HEK293T (cell line): ENCODE data around the gene SLC16A4.

Experiments used
- BHLHE40 ChIP-seq: fragments of 450-650 bp; IDR thresholded peaks from 2 replicates; pipeline ENCODE4 v1.6.1; 2016; ENCODE audit warnings: mild to moderate bottlenecking, moderate library complexity, borderline replicate concordance
- FOXK2 ChIP-seq: fragments of 450-650 bp; IDR thresholded peaks from 2 replicates; pipeline ENCODE4 v1.6.1; 2016; ENCODE audit warnings: mild to moderate bottlenecking
- FOXM1 ChIP-seq: fragments of 450-650 bp; IDR thresholded peaks from 2 replicates; pipeline ENCODE4 v1.6.1; 2017; ENCODE audit warnings: mild to moderate bottlenecking, borderline replicate concordance
- SP1 ChIP-seq: fragments of 450-650 bp; IDR thresholded peaks from 2 replicates; pipeline ENCODE4 v1.6.1; 2017

DNA sequence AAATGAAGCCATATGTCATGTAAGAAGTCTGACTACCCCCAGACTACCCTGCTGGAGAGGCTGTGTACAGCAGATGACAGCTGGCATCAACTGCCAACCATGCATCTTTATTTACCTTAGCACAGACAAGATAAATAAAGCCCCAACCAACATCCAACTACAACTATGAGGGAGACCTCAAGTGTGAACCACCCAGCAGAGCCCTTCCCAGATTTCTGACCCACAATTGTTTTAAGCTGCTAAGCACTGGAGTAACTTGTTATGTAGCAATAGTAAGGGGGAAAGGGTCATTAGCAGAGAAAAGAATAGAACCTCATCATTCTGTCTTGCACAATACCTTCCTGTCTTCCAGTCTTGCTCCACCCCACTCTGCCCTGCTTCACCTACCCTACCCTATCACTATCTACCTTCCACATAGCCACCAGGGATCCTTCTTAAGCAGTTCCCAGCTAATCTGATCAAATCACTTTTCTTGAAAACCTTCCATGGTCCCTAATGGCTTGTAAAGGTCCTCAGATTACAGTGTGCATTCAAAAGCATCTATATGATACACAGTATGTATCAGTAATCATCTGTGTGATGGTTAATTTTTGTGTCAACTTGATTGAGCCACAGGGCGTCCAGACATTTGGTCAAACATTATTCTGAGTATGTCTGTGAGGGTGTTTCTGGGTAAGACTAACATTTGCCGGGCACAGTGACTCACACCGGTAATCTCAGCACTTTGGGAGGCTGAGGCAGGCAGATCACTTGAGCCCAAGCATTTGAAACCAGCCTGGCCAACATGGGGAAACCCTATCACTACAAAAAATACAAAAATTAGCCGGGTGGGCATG is 71.3 kb downstream of the SLC16A4 start:
- TF ChIP-seq FOXM1 (no peak), SP1 (no peak), FOXK2 (no peak), BHLHE40 (no peak)
